ENCODE measurements around the gene VPS45. TPM values are rescaled to one million over a fixed set of nuclear protein-coding genes. Genes with fewer than 3 reads are reported as not detected.

The VPS45 gene
- total and polyA plus RNA-seq, 2 of the 8 experiments (the other 6 are each of a cell fraction or from before 2014, with no cell fraction given) = 19.1 to 27.6 TPM

DNA sequence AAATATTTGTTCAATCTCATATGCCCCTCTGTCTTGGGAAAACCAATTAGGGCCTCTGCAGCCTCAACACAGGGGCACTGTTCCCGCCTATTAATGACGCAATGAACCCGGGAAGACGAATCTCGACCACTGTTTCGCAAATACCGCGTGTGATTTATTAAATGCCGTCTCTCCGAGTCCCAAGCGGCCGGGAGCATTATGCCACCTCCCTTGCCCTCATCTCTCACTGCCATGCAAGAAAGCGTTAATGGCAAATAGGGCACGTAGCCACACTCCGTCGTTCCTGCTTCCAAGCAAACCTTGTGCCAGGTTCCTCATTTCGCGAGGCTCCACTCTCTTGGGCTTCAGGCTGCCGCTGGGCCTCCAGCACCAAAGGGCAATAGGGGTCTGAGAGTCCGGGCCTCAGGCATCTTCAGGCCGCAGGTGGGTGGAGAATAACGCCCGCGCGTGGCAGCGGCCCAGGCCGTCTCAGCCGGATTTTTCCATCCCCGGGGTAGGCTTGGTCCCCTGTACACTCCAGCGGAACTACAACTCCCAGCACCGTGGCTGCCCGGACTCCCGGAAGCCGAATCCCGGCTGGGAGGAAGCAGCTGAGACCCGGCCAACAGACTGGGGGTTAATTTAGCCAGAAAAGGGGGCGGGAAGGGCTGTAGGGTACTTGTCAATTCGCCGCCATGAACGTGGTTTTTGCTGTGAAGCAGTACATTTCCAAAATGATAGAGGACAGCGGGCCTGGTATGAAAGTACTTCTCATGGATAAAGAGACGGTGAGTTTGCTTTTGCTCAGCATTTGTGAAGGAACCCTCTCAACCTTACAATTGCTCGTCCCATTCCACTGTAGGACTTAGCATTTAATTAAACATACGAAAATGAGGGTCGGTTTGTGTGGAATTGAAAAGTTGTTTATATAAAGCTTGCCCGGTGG, at the start of gene VPS45 (continued):
- TF ChIP-seq TCF12 (IDR thresholded peaks at IDR 0.05; ENCODE audit: low read depth, low read length) (no peak), SRF (IDR thresholded peaks at IDR 0.05; ENCODE audit: low read depth, low read length) (peak; percentile 42; the same call in 1 of the 2 replicates), EGR1 (IDR thresholded peaks at IDR 0.05; ENCODE audit: borderline replicate concordance, low read depth, low read length) (no peak; the same call in 1 of the 2 replicates), CREB1 (IDR thresholded peaks at IDR 0.05) (peak; percentile 53; the same call in 1 of the 2 replicates), SUZ12 (IDR thresholded peaks at IDR 0.05; ENCODE audit: low read length) (no peak), KDM5A (IDR thresholded peaks at IDR 0.05; ENCODE audit: low read length) (no peak), BRCA1 (IDR thresholded peaks at IDR 0.05; ENCODE audit: low read depth, low read length) (no peak), RAD21 (IDR thresholded peaks at IDR 0.05 in 1 of 2, conservative IDR thresholded peaks at IDR 0.05 in 1 of 2; ENCODE audit: low read depth in 2 of 2, low read length in 2 of 2) (no peak), TEAD4 (IDR thresholded peaks at IDR 0.05; ENCODE audit: low read depth, low read length) (no peak), YY1 (IDR thresholded peaks at IDR 0.05; ENCODE audit: low read depth, low read length) (peak; percentile 19; the same call in 1 of the 2 replicates), GTF2F1 (IDR thresholded peaks at IDR 0.05; ENCODE audit: borderline replicate concordance, low read depth, low read length) (no peak), CEBPB (IDR thresholded peaks at IDR 0.05; ENCODE audit: low read depth, low read length) (peak; percentile 94), TBP (IDR thresholded peaks at IDR 0.05; ENCODE audit: low read depth, low read length) (peak; percentile 86), ZNF274 (IDR thresholded peaks at IDR 0.05; ENCODE audit: borderline replicate concordance, extremely low read depth, low read length) (no peak), GABPA (IDR thresholded peaks at IDR 0.05; ENCODE audit: borderline replicate concordance, insufficient read depth, low read length) (peak; percentile 96), MAX (IDR thresholded peaks at IDR 0.05) (peak; percentile 80)
- TF ChIP-seq, protein P1, sequence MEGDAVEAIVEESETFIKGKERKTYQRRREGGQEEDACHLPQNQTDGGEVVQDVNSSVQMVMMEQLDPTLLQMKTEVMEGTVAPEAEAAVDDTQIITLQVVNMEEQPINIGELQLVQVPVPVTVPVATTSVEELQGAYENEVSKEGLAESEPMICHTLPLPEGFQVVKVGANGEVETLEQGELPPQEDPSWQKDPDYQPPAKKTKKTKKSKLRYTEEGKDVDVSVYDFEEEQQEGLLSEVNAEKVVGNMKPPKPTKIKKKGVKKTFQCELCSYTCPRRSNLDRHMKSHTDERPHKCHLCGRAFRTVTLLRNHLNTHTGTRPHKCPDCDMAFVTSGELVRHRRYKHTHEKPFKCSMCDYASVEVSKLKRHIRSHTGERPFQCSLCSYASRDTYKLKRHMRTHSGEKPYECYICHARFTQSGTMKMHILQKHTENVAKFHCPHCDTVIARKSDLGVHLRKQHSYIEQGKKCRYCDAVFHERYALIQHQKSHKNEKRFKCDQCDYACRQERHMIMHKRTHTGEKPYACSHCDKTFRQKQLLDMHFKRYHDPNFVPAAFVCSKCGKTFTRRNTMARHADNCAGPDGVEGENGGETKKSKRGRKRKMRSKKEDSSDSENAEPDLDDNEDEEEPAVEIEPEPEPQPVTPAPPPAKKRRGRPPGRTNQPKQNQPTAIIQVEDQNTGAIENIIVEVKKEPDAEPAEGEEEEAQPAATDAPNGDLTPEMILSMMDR (IDR thresholded peaks at IDR 0.05; ENCODE audit: control extremely low read depth in 1 of 3, insufficient read depth in 1 of 3, low read depth in 1 of 3, low read length in 3 of 3) = no peak
- TF ChIP-seq, protein P2, sequence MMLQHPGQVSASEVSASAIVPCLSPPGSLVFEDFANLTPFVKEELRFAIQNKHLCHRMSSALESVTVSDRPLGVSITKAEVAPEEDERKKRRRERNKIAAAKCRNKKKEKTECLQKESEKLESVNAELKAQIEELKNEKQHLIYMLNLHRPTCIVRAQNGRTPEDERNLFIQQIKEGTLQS (IDR thresholded peaks at IDR 0.05; ENCODE audit: insufficient read depth, low read depth, low read length) = peak; percentile 49; the same call in 1 of the 2 replicates
- TF ChIP-seq, protein P3, sequence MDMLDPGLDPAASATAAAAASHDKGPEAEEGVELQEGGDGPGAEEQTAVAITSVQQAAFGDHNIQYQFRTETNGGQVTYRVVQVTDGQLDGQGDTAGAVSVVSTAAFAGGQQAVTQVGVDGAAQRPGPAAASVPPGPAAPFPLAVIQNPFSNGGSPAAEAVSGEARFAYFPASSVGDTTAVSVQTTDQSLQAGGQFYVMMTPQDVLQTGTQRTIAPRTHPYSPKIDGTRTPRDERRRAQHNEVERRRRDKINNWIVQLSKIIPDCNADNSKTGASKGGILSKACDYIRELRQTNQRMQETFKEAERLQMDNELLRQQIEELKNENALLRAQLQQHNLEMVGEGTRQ (IDR thresholded peaks at IDR 0.05; ENCODE audit: low read length) = no peak

Data from H1 (cell line).